Measurements from ENCODE around the gene MBLAC2. TPM values are rescaled to one million over a fixed set of nuclear protein-coding genes. Genes with fewer than 3 reads are reported as not detected.

MBLAC2 gene
- polyA plus RNA-seq, 1 donor (not counting 4 experiments of a cell fraction or from before 2014, with no cell fraction given): 4.6 TPM

GRCh38 chr5:90504743-90505142, 30.2 kb upstream of the MBLAC2 start:
- dilution Hi-C loops (cut with MboI; ENCODE audit: extremely low pct_ligation_motif_present, low sequenced_read_pairs): no loop called here

GRCh38 chr5:90503596-90503995, 29.0 kb upstream of the MBLAC2 start:
- FAIRE-seq: no peak
- H3K4me1 ChIP-seq (ENCODE audit: control insufficient read depth, extremely low read depth, insufficient read depth, low read length): peaks cover 8% of the 10 kb centered on the region
- H3K27me3 ChIP-seq (ENCODE audit: control insufficient read depth, extremely low read depth, insufficient read depth, low read length): no peaks in the 10 kb centered on the region
- no peak overlapping the region for H3K4me2 ChIP-seq (ENCODE audit: control insufficient read depth, extremely low read depth, insufficient read depth, low read depth, low read length)
- no peaks in the 10 kb centered on the region for H3K9me1 ChIP-seq (ENCODE audit: control insufficient read depth, extremely low read depth, insufficient read depth, low read length)
- no peaks in the 10 kb centered on the region for H3K9me3 ChIP-seq (ENCODE audit: control insufficient read depth, low read depth, low read length)
- H3K9ac ChIP-seq (ENCODE audit: control insufficient read depth, extremely low read depth, insufficient read depth, low read length): no peak overlapping the region
- no peaks in the 10 kb centered on the region for H3K79me2 ChIP-seq (ENCODE audit: control insufficient read depth, insufficient read depth, low read length)
- H2AFZ ChIP-seq (ENCODE audit: control insufficient read depth, low read length): no peak overlapping the region
- H3K4me3 ChIP-seq (ENCODE audit: control insufficient read depth in 2 of 3, extremely low read depth in 1 of 3, insufficient read depth in 2 of 3, low read depth in 1 of 3, low read length in 3 of 3): no peak overlapping the region
- no peak for DNase-seq (ENCODE audit: low read depth, low spot score)
- H4K20me1 ChIP-seq (ENCODE audit: control insufficient read depth, extremely low read depth, insufficient read depth, low read length): no peaks in the 10 kb centered on the region
- TF ChIP-seq CTCF (optimal IDR thresholded peaks at IDR 0.05 in 1 of 3, IDR thresholded peaks at IDR 0.05 in 1 of 3, conservative IDR thresholded peaks at IDR 0.05 in 1 of 3; ENCODE audit: extremely low read depth in 1 of 3, insufficient read depth in 2 of 3, low read length in 3 of 3) (no peak), EZH2 (IDR thresholded peaks at IDR 0.05; ENCODE audit: low read length) (no peak)
- H3K27ac ChIP-seq (ENCODE audit: control insufficient read depth, insufficient read depth, low read length): no peak overlapping the region
- dilution Hi-C loops (cut with MboI; ENCODE audit: extremely low pct_ligation_motif_present, low sequenced_read_pairs): no loop called here
- H3K36me3 ChIP-seq (ENCODE audit: control insufficient read depth in 2 of 2, extremely low read depth in 1 of 2, insufficient read depth in 2 of 2, low read length in 2 of 2): no peaks in the 10 kb centered on the region

More at GRCh38 chr5:90504743-90505142, 30.2 kb upstream of the MBLAC2 start:
- FAIRE-seq (no peak), DNase-seq (ENCODE audit: low read depth, low spot score) (no peak)
- H3K36me3 ChIP-seq (ENCODE audit: control insufficient read depth in 2 of 2, extremely low read depth in 1 of 2, insufficient read depth in 2 of 2, low read length in 2 of 2): no peaks in the 10 kb centered on the region
- H3K27me3 ChIP-seq (ENCODE audit: control insufficient read depth, extremely low read depth, insufficient read depth, low read length): no peaks in the 10 kb centered on the region
- TF ChIP-seq CTCF (optimal IDR thresholded peaks at IDR 0.05 in 1 of 3, IDR thresholded peaks at IDR 0.05 in 1 of 3, conservative IDR thresholded peaks at IDR 0.05 in 1 of 3; ENCODE audit: extremely low read depth in 1 of 3, insufficient read depth in 2 of 3, low read length in 3 of 3) (no peak), EZH2 (IDR thresholded peaks at IDR 0.05; ENCODE audit: low read length) (no peak)
- no peak overlapping the region for H2AFZ ChIP-seq (ENCODE audit: control insufficient read depth, low read length)
- no peaks in the 10 kb centered on the region for H4K20me1 ChIP-seq (ENCODE audit: control insufficient read depth, extremely low read depth, insufficient read depth, low read length)
- no peak overlapping the region for H3K9ac ChIP-seq (ENCODE audit: control insufficient read depth, extremely low read depth, insufficient read depth, low read length)
- H3K9me3 ChIP-seq (ENCODE audit: control insufficient read depth, low read depth, low read length): no peaks in the 10 kb centered on the region
- peaks cover 8% of the 10 kb centered on the region for H3K4me1 ChIP-seq (ENCODE audit: control insufficient read depth, extremely low read depth, insufficient read depth, low read length)
- no peak overlapping the region for H3K27ac ChIP-seq (ENCODE audit: control insufficient read depth, insufficient read depth, low read length)
- no peak overlapping the region for H3K4me2 ChIP-seq (ENCODE audit: control insufficient read depth, extremely low read depth, insufficient read depth, low read depth, low read length)
- no peak overlapping the region for H3K4me3 ChIP-seq (ENCODE audit: control insufficient read depth in 2 of 3, extremely low read depth in 1 of 3, insufficient read depth in 2 of 3, low read depth in 1 of 3, low read length in 3 of 3)
- no peaks in the 10 kb centered on the region for H3K79me2 ChIP-seq (ENCODE audit: control insufficient read depth, insufficient read depth, low read length)
- no peaks in the 10 kb centered on the region for H3K9me1 ChIP-seq (ENCODE audit: control insufficient read depth, extremely low read depth, insufficient read depth, low read length)
